NCI-H2081 (cell line): ENCODE data around the gene MORN1.

Experiments used
- DNase-seq, 2 experiments: peaks; one replicate each; lab custom pipeline; 2025; lab: John Stamatoyannopoulos, UW

The MORN1 gene

DNA sequence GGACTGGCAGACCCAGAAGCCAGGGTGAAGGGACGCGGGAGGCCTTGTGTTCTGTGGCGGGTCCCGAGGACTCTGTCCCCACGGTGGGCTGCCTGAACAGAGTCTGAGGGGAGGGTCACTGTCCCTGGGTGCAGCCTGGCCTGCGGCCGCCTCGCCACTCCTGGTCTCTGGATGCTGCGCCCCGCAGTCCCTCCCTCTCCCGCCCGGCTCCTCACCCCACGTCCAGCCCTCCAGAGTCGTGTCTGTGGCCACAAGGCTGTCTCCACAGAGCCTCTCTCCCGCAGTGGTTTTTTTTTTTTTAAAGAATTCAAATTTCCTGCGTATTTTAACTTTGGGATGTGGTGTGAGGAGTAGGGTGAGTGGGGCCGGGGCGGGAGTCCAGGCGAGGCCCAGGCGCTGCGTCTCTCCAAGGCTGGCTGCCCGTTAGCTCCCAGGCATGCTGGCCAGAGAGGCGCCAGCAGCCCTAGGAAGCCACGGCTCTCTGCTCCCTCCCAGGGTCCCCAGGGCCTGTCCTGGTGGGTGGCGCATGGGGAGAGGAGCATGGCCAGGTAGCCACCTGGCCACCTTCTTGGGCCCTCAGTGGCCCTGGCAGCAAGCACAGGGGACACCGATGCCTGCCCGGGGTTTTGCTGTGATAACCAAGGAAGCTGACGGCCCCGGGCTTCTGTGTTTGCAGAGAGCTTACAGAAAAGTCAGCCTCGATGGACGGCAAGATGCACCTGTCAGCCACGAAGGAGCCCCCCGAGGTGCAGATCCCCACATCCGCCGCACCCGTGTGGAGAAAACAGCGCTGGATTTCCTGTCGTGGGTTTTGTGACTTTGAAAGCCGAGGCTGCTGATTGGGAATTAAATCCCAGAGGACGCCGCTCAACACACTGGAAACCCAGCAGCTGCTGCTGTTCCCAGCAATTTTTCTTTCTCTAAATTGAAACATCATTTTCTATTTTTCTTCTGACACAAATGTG, 72.8 kb downstream of the MORN1 start:
- peak in 1 of 2 experiments; percentile 17 for DNase-seq

DNA sequence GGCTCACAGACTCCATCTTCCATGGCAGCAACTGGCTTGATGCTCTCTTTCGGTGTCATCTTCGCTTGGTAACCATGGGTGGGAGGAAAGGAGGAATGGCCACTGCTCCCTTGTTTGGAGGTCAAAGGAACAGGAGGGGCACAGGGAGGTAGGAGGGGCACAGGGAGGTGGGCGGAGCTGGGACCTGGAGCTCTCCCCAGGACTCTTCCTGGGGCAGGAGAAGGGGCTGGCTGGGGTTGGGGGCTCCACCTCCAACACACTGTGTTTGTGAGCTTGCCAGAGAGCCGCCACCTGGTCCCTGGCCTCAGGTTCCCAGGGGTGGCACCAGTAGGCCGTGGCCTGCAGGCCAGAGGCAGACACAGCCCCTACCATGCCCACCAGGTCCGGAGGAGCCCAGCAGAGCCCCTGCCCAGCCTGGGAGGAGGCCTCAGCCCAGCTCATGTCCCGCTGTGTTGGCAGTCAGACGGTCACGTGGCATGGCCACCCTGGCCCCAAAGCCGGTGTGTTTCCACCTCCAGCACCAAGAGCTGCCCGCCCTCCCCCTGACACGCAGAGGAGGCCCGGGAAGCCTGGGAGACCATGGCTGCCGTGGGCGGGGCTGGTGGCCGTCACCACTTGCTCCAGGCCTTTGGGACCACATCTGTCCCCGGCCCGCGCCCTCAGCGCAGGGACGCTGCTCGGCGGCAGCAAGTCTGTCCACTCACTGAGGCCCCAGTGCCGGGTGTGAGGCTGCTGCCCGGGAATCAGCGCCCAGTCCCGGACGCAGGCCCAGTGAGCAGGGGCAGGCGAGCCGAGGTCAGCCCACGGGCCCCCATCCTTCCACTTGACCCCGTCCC, 73.9 kb downstream of the MORN1 start:
- no peak for DNase-seq

DNA sequence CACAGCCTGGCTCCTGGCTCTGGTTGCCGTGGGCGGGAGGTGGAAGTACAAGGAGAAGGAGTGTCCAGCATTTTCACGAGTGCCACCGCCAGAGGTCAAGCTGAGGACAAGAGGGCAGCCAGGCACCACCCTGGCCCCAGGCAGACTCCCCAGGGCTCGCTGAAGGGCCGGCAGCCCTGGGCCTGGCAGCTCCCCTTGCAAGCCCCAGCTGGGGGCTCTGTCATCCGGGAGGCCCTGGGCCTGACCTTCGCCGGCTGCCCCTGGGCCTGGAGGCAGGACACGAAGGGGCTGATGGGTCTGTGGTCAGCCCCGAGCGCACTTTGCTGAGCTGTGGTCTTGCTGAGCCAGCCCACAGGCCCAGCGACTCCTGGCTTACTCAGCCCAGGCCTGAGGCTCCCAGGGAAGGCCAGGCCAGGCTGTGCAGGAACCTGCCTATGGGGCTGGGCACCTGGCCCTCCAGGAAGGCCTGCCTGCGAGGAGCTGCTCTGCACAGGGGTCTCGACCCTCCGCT, 74.8 kb downstream of the MORN1 start:
- no peak for DNase-seq

DNA sequence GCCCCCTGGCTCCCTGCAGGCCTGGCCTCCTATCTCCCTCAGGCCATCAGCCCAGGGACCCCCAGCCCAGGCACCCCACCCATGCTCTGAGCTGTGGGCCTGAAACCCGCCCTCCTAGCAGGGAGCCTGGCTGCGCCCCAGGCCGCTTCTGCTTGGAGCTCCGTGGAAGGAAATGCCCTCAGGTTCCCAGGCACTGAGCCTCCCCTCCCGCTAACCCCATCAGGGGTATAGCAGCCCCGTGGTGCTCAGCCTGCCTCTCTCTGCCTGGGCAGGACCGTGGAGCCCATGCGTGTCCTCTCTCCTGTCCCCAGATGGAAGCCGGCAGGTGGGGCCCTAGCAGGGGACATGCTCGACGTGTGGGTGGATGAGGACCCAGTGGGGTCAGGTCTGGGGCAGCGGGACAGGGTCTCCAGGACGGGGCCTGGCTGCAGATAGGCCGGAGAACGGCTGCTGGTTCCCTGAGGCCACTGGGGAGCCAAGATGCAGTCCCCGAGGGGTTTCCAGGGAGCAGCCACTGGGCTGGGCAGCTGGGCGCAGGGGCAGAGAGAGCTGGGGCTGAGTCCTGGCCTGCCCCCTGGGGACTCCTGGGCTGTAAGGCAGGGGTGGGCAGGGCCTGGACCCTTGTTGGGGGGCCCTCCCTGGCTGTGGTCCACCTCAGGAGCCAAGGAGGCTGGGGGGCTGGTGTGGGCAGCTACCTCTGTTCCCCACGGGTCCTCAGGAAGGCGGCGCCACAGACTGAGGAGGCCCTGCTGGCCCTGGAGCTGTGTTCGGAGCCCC, 75.5 kb downstream of the MORN1 start:
- no peak for DNase-seq

DNA sequence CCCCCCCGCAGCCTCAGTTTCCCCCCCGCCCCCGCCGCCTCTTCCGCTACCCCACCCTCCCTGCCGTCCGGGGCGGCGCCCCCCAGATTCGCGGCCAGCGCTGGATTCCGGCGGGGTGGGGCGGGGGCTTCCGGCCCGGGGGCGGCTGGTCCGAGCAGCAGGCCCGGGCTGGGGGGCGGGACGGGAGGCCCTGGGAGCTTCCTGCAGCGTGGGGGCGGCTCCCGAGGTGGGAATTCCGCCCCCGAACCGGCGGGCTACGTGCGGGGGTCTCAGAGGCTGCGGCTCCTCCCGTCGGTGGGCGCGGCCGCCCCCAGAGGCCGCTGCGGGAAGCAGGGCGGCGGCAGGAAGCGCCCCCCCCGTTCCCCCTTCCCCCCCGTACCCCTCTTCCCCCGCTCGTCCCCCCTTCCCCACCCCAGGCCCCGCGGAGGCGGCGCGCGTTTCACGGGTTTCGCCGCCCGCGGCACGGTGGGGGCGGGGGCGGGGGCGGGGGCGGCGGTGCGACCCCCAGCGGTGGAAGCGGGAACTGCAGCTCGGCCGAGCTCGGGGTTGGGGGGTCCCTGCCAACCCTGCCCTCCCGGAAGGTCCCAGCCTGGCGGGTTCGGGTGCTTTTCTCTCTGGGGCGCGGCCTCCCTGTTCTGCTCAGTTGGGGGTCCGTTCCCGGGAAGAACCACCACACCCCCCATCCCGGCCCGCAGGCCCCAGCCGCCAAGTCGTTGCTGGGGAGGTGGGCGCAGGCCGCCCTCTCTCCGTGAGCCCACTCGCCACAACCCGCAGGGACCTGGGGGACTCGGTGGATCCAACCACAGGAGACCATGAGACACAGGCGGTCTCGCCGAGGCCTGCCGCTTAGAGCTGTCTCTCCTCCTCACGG, 76.3 kb downstream of the MORN1 start:
- DNase-seq: peak; percentile 19 to 34

GRCh38 chr1:2314273-2314802, 77.0 kb downstream of the MORN1 start:
- no peak for DNase-seq

DNA sequence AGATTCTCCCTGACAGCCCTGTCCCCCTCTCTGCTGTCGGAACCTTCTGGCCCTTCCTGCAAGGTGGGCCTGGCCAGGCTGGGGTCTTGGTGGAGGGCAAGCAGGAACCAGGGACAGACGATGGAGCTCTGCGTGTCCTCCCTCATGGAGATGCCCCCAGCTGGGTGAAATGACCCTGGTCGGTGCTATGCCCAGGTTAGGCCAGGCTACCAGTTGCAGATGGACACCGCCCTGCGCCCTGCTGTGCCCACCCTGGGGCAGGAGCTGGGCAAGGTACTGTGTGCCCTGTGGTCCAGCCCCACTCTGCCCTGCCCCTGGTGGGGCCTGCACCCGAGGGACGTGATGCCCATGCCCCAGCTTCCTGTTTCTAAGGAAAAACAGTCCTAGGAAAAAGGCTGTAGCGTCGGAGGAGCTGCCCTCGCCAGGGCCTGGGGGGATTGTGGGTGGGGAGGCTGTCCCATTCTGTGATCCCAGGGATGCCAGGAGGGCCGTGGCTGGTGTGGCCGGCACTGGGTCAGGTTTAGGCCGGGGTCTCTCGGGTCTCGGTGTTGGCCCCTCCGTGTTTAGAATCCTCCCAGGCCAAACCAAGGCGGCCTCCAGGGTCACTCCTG, 77.6 kb downstream of the MORN1 start:
- no peak for DNase-seq

DNA sequence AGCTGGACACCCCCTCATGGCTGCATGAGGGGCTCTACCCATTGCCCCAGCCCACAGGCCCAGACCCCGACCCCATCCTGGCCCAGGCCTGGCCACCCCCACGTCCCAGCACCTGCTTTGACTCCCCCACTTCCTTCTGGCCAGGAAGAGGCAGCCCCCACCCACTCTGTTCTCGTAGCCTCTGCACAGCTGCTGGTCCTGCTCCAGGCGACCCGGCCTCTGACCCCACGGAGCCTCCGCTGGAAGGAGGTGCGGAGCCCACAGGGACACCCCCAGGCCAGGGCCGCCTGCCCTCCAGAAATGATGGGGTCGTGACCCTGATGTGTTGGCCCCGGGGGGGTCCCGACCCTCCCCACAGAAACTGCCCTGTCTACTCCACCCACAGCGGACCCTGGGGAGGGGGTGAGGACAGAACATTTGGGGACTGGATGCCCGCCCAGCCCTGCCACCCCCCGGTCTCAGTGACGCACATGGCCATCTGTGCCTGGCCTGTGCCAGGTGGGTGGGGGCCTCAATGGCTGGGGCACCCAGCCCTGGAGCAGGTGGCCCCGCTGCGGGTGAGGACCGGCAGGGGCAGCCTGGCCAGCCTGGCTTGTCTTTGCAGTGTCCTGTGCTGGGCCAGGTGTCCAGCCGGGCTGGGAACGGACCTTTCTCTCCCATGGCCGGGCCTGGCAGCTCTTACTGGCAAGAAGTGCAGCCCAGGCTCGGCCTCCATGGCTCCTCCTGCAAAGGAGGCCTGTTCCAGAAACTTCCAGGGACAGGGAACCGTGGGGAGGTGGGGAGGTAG, 78.6 kb downstream of the MORN1 start:
- DNase-seq: no peak

DNA sequence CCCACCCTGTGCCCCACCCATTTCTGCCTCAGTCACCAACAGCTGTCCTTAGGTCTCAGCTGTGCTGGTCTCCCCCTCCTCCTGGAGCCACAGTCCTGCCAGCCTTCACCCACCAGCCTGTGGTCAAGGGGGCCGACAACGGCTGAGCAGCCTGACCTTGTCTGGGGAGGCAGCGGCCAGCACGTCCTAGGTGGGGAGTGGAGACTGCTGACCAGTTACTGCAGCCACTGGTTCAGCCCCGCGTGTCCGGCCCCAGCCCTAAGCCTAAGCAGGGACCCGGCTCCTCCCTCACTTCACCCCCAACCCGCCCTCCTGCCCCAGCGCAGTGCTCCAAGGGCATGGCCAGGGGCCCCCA, 79.2 kb downstream of the MORN1 start:
- no peak for DNase-seq

DNA sequence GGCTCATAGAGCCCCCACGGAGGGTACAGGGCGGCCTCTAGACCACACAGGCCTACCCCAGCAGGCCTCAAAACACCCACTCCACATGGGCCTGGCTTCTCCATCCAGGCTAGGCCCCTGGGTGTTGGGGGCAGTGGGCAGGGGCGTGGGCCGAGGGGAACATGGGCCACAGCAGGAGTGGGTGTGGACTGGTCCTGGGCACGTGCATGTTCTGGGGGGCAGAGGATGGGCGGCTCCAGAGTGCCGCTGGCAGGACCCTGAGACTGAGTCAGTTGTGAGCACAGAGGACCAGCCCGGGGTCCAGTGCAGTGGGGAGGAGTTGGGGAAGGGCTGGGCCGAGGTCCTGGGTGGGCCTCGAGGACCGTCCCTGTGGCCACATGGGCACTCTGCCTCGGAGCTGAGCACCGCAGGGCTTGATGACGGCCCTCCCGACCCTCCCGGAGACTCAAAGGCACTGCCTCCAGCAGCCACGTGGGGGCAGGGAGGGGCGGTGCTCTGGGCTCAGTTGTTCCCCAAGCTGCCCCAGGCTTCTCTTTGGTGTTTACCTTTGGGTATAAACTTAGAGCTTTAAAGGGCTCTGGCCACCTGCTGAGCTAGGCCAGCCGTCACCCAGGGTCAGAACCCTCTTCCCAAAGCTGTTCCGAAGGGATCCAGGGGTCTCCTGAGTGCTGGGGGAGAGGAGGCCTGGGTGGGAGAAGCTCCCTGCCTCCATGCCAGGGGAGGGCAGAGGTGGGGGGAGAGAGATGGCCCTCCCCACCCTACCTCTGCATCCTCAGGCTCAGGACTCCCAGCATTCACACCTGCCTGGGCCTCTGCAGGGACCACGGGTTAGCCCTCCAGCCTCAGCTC, 79.9 kb downstream of the MORN1 start:
- DNase-seq: no peak

DNA sequence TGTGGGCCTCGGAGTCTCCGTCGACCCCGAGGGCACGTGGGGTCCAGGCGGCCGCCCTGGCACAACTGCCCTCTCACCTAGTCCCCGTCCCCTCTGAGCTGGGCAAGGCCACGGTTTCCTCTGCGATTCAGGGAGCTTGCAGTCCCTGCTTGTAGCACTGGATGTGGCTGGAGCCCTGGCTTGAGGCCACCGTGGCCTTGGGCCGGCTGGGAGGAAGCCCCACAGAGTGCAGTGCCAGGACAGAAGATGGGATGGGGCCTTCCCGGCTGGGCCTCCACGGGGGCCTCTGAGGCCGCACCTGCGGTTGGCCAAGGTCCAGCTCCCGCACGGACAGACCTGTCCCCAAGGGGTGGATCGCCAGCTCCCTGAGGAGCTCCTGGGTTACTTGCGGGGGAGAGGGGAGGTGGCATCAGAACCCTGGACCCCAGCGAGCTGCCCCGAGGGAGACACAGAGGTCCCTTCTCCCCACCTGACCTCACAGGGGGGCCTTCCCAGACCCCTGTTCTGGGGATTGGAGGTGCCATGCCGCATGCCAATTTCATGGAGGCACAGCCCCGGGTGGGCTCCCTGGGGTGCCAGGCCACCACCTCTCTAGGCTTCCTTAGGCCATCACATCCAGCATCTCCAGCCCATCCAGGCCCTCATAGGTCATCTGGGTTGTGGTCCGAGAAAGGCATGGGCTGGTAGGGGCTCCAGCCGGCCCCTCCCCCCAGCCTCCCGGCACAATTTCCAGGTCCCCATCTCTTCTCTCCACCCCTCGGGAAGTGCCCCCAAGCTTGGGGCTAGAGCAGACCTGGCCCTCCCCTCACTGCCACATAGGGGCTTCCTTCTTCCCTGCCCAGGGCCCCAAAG, 80.8 kb downstream of the MORN1 start:
- DNase-seq: no peak

DNA sequence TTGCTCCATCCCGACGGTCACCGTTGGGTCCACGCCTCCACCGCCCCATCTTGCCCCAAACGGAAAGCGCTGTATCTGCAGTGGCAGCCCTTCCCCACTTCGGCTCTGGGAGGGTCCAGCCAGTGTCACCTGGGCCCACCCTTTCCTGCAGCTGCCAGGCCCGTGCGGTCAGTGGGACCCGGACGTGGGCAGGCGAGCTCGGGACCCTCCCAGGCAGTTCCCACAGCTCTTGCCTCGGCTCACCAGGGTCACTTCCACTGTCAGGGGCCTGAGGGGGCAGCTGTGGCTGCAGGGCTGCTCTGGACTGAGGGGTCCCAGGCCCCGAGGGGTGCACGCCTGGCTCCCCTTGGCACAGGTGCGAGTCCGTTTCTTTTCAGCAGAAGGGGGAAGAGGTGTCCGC, 82.5 kb downstream of the MORN1 start:
- DNase-seq: no peak

DNA sequence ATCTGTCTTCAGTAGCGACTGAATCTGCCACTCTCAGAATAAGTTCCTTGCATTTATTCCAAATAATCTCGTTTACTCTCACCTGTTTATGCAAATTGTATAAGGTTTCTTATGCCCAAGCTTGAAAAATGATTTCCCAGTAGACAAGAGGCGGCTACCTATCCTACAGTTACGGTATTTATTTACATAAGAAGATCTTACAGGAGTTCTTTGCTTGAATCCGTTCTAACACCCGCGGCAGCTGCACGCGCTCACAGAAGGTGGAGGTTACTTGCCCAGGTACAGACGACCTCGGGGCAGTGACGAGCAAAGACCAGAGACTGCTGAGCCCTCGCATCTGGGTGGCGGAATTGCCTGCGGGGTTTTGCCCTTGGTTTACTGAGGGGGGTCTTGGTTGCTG, 83.4 kb downstream of the MORN1 start:
- no peak for DNase-seq

DNA sequence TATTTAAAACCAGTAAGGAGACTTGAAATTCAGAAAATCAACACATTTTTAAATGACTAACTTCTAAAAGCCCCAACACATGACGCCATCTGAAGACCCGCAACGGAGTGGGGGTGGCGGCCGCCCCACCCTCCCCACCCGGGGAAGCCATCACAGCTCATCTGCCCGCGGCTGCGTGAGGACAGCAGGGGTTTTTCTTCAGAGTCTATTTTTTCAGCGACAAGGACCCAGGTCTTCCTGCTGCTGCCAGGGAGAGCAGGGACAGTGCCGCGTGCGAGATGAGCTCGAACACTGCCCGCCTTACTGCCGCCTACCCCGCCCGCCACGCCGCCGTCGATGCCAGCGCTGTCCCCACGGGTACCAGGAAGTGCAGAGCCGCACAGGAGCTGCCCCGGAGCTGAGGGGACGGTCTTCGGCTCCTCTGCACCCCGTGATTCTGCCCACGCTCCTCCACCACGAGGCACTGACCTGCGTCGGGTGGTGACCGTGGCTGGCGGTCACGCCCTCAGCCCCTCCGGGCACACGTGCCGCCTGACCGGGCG, 84.2 kb downstream of the MORN1 start:
- DNase-seq: no peak

- DNase-seq: no peak
Observed at GRCh38 chr1:2306151-2306978, 85.0 kb downstream of the MORN1 start.

- no peak for DNase-seq
Observed at GRCh38 chr1:2304921-2305681, 86.3 kb downstream of the MORN1 start.
